ENCODE measurements around the gene DOCK11.
"Not testable (repeated sequence)": the region's sequence is repeated elsewhere in the genome, so short reads cannot be mapped to it uniquely, and the experiment has no call there.

Gene DOCK11

GRCh38 chrX:118484216-118484903 lies 11.3 kb upstream of the DOCK11 start:
- Histone ChIP-seq H3K27ac (ENCODE audit: low read length) (no peak overlapping the region), H3K4me2 (ENCODE audit: insufficient read depth, low read length) (no peak overlapping the region), H3K27me3 (ENCODE audit: insufficient read depth, low read length, poor library complexity) (no peaks in the 10 kb centered on the region), H3K4me3 (ENCODE audit: low read depth in 1 of 2, low read length in 2 of 2) (no peak overlapping the region), H3K9me3 (ENCODE audit: insufficient read depth, low read length, severe bottlenecking) (no peaks in the 10 kb centered on the region), H2AFZ (ENCODE audit: low read depth, low read length) (no peak overlapping the region), H3K79me2 (ENCODE audit: insufficient read depth, low read length) (no peaks in the 10 kb centered on the region), H3K4me1 (ENCODE audit: insufficient read depth, low read length) (no peaks in the 10 kb centered on the region), H3K9ac (ENCODE audit: low read depth, low read length) (no peak overlapping the region), H3K36me3 (ENCODE audit: insufficient read depth, low read length) (no peaks in the 10 kb centered on the region), H4K20me1 (ENCODE audit: insufficient read depth, low read length) (no peaks in the 10 kb centered on the region)
- no peak for DNase-seq
- TF ChIP-seq, protein P1, sequence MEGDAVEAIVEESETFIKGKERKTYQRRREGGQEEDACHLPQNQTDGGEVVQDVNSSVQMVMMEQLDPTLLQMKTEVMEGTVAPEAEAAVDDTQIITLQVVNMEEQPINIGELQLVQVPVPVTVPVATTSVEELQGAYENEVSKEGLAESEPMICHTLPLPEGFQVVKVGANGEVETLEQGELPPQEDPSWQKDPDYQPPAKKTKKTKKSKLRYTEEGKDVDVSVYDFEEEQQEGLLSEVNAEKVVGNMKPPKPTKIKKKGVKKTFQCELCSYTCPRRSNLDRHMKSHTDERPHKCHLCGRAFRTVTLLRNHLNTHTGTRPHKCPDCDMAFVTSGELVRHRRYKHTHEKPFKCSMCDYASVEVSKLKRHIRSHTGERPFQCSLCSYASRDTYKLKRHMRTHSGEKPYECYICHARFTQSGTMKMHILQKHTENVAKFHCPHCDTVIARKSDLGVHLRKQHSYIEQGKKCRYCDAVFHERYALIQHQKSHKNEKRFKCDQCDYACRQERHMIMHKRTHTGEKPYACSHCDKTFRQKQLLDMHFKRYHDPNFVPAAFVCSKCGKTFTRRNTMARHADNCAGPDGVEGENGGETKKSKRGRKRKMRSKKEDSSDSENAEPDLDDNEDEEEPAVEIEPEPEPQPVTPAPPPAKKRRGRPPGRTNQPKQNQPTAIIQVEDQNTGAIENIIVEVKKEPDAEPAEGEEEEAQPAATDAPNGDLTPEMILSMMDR (IDR thresholded peaks at IDR 0.05; ENCODE audit: borderline replicate concordance, extremely low read depth, low read length, poor library complexity, severe bottlenecking) = no peak
- TF ChIP-seq EZH2 (IDR thresholded peaks at IDR 0.05; ENCODE audit: borderline replicate concordance, low read depth, low read length, severe bottlenecking) = no peak
- ATAC-seq (ENCODE audit: insufficient read depth, low read depth) = no peak

DNA sequence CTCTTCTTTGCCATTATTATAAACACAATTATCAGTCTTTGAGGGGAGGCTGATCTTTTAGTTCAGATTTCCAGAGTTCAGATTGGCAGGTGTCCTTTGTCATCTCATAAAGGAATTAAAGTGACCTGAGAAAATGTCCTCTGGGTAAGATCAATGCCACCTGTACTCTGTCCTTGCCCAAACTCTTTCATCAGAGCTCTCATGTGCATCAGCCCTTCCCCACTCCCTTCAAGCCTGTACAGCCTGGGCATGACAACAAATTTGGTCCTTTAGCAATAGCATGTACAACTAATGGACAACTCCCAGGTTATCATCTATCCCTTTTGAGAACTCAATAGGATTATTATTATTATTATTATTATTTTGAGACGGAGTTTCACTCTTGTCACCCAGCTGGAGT lies 8.9 kb upstream of the DOCK11 start:
- H3K4me1 ChIP-seq (ENCODE audit: insufficient read depth, low read length); H3K27me3 ChIP-seq (ENCODE audit: insufficient read depth, low read length, poor library complexity); H3K9me3 ChIP-seq (ENCODE audit: insufficient read depth, low read length, severe bottlenecking); H3K27ac ChIP-seq (ENCODE audit: low read length); H3K36me3 ChIP-seq (ENCODE audit: insufficient read depth, low read length); H3K4me2 ChIP-seq (ENCODE audit: insufficient read depth, low read length); H4K20me1 ChIP-seq (ENCODE audit: insufficient read depth, low read length); H3K4me3 ChIP-seq (ENCODE audit: low read depth in 1 of 2, low read length in 2 of 2); H3K79me2 ChIP-seq (ENCODE audit: insufficient read depth, low read length); ATAC-seq (ENCODE audit: insufficient read depth, low read depth); DNase-seq; H3K9ac ChIP-seq (ENCODE audit: low read depth, low read length); H2AFZ ChIP-seq (ENCODE audit: low read depth, low read length): not testable (repeated sequence)

DNA sequence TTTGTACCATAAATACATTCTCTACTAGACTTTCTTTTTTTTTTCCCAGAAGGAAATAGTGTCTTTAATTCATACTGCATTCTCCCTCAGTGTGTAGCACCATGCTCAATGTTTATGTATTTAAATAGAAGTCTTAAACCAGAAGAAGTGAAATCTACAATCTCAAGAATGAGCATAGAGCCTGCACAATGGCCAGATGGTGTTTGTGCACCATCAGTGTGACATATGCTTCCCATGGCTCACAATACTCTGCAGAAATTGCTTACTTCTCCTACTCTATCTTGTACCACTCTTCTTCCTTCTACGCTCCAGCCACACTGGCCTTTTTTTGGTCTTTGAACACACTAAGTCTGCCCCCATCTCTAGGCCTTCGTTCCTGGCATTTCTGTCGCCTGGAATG lies 2.6 kb upstream of the DOCK11 start:
- no peak overlapping the region for H3K27ac ChIP-seq (ENCODE audit: low read length)

GRCh38 chrX:118493653-118494297 lies 1.8 kb upstream of the DOCK11 start:
- Histone ChIP-seq H3K4me3 (ENCODE audit: low read depth in 1 of 2, low read length in 2 of 2) (no peak overlapping the region), H3K4me1 (ENCODE audit: insufficient read depth, low read length) (peaks cover 30% of the 10 kb centered on the region), H2AFZ (ENCODE audit: low read depth, low read length) (no peak overlapping the region), H3K9me3 (ENCODE audit: insufficient read depth, low read length, severe bottlenecking) (no peaks in the 10 kb centered on the region), H3K79me2 (ENCODE audit: insufficient read depth, low read length) (peaks cover 32% of the 10 kb centered on the region), H3K27me3 (ENCODE audit: insufficient read depth, low read length, poor library complexity) (no peaks in the 10 kb centered on the region), H3K9ac (ENCODE audit: low read depth, low read length) (no peak overlapping the region), H3K36me3 (ENCODE audit: insufficient read depth, low read length) (no peaks in the 10 kb centered on the region), H4K20me1 (ENCODE audit: insufficient read depth, low read length) (peaks cover 6% of the 10 kb centered on the region; the same call in 1 of the 2 replicates), H3K4me2 (ENCODE audit: insufficient read depth, low read length) (no peak overlapping the region), H3K27ac (ENCODE audit: low read length) (no peak overlapping the region)
- DNase-seq (no peak), ATAC-seq (ENCODE audit: insufficient read depth, low read depth) (no peak)
- no peak for TF ChIP-seq EZH2 (IDR thresholded peaks at IDR 0.05; ENCODE audit: borderline replicate concordance, low read depth, low read length, severe bottlenecking)
- TF ChIP-seq, protein P1 (IDR thresholded peaks at IDR 0.05; ENCODE audit: borderline replicate concordance, extremely low read depth, low read length, poor library complexity, severe bottlenecking) = no peak

More for the DNA sequence above, 2.6 kb upstream of the DOCK11 start:
- Histone ChIP-seq H3K9me3 (ENCODE audit: insufficient read depth, low read length, severe bottlenecking) (no peaks in the 10 kb centered on the region), H3K4me2 (ENCODE audit: insufficient read depth, low read length) (no peak overlapping the region), H3K79me2 (ENCODE audit: insufficient read depth, low read length) (peaks cover 25% of the 10 kb centered on the region), H3K27me3 (ENCODE audit: insufficient read depth, low read length, poor library complexity) (no peaks in the 10 kb centered on the region), H3K4me3 (ENCODE audit: low read depth in 1 of 2, low read length in 2 of 2) (no peak overlapping the region), H3K36me3 (ENCODE audit: insufficient read depth, low read length) (no peaks in the 10 kb centered on the region), H4K20me1 (ENCODE audit: insufficient read depth, low read length) (peaks cover 6% of the 10 kb centered on the region; the same call in 1 of the 2 replicates), H3K9ac (ENCODE audit: low read depth, low read length) (no peak overlapping the region), H2AFZ (ENCODE audit: low read depth, low read length) (no peak overlapping the region), H3K4me1 (ENCODE audit: insufficient read depth, low read length) (peaks cover 26% of the 10 kb centered on the region)
- DNase-seq (no peak), ATAC-seq (ENCODE audit: insufficient read depth, low read depth) (no peak)
- no peak for TF ChIP-seq EZH2 (IDR thresholded peaks at IDR 0.05; ENCODE audit: borderline replicate concordance, low read depth, low read length, severe bottlenecking)

All from DND-41 (cell line).